IPS-18c (cell line): ENCODE measurements around the gene CDH8.

Experiments used
- H3K4me3 ChIP-seq: 2 replicates; pipeline ENCODE4 v1.7.0; 2013; ENCODE audit warnings: low read depth, mild to moderate bottlenecking, low read length, moderate library complexity; ENCODE audit not compliant: insufficient read depth
- H3K9me3 ChIP-seq: one replicate; pipeline ENCODE4 v1.6.1; 2013; ENCODE audit warnings: mild to moderate bottlenecking, low read length, moderate library complexity; ENCODE audit not compliant: control insufficient read depth, insufficient read depth

The CDH8 gene

DNA sequence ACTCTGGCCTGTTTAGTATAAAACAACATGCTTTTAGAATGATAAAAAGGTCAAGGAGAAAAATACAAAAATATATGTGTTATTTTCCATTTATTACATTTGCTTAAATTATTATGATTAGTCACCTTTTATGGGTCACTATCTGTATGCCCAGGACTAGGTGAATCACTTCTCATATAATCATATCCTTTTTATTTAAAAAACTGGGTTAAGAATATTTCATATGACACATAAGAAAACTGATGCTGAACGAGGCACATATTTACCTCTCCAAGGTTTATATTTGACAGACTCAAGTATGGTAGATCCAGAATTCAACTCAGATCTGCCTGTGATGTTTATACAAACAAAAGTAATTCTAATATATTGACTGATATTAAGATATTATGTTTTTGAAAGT, 134.5 kb downstream of the CDH8 start:
- Histone ChIP-seq H3K4me3 (no peak overlapping the region), H3K9me3 (no peaks in the 10 kb centered on the region)

DNA sequence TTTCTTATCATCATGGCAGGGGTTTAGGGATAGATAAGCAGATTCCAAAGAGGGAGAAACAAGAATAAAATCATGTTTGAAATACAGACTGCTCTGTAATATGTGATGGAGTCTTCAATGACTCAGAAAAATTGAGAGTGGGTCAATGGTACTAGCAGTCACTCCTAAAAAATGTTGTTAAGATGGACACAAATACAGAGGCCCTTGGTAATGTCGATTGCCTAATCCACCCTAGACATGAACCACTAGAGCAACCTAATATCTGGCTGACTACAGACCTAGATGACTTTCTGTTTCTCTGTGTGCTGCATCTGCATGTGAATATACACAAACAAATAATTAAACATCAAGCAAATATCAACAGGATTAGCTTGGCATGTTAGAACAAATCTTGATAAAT, 135.8 kb downstream of the CDH8 start:
- Histone ChIP-seq H3K4me3 (no peak overlapping the region), H3K9me3 (no peaks in the 10 kb centered on the region)

DNA sequence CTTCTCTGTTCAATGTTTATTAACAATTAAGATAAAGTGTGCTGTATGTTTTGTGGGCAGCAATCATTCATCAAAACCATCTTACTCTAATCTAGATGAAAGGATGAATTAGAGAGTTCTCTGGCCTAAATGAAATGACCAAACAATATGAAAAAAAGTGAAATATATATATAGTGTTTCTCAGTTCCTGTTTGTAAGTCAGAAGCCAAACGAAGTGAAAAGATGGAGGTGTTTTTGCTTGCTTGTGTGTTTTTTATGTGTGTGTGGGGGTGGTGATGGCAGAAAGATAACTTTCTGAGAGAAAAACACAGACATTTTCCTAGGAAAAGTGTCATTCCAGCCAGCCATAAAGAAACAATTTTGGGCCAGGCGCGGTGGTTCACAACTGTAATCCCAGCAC, 138.6 kb downstream of the CDH8 start:
- no peak overlapping the region for H3K4me3 ChIP-seq
- H3K9me3 ChIP-seq: no peaks in the 10 kb centered on the region

DNA sequence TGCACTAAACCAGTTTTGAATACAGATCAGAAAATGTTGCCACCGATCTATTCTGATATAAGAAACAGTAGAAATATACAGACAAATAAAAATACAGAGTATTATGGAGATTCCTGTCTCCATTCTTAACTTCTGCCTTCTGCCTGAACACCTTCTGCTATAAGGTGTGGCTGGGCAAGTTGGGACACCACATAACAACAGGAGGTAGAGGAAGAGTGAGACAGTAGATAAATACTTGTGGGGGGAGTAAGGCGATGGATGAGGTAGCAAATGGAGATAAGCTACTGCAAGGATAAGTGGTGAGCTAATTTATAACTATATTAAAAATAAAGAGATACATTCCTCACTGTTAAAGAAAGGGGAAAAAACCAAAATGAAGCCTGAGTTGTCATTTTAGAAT, 143.7 kb downstream of the CDH8 start:
- H3K9me3 ChIP-seq: no peaks in the 10 kb centered on the region
- no peak overlapping the region for H3K4me3 ChIP-seq

DNA sequence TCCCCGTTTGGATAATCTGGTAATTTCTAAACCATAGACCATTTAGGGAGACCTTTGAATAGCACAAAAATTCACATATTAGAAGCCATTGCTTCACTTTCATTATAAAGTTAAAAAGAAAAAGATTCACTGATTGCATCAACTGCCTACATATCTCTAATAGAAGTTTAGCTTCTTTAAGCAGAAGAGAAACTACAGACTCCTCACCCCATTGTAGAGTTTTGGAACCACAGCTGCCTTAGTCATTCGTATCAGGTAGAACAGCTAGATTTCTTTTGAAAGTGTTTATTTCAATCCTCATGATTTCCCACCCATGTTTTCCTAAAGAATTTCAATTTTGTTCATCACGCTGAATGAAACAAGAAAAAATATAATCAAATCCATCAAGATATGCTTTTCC, 144.8 kb downstream of the CDH8 start:
- no peak overlapping the region for H3K4me3 ChIP-seq
- H3K9me3 ChIP-seq: no peaks in the 10 kb centered on the region

DNA sequence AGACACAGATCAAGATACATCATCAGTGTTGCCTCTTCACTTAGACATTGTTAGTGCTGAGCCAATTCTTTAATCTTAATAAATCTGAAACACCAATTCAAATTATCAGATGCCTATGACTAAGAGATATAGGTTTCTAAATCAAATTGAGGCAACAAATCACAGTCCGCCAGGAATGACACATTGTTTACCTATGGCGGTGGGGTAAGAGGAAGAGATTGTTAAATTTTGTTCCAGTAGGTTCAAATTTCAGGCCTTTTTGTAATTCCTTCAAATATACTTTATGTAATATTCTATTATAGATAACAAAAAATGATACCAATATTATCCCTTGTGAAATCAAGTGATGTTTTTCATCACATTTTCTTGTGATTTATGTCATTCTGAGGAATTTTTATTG, 145.9 kb downstream of the CDH8 start:
- Histone ChIP-seq H3K9me3 (no peaks in the 10 kb centered on the region), H3K4me3 (no peak overlapping the region)

DNA sequence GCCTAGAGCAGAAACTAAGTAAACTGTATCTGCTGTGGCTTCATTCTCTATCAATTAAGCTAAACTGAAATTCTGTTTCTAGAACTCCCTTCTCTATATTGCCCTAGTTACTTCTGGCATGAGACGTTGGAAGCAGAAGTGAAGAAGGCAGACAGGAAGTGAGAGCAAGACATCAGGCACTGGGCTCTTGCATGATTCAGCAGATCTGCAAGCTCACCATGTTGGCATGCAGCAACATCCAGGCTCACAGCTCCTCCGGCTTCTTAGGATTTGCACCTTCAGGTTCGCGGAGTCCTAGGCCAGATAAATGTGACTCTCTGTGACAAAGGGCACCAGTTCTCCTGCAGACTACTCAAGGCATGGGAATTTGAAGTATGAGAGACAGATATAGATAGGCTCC, 148.3 kb downstream of the CDH8 start:
- Histone ChIP-seq H3K9me3 (no peaks in the 10 kb centered on the region), H3K4me3 (no peak overlapping the region)

DNA sequence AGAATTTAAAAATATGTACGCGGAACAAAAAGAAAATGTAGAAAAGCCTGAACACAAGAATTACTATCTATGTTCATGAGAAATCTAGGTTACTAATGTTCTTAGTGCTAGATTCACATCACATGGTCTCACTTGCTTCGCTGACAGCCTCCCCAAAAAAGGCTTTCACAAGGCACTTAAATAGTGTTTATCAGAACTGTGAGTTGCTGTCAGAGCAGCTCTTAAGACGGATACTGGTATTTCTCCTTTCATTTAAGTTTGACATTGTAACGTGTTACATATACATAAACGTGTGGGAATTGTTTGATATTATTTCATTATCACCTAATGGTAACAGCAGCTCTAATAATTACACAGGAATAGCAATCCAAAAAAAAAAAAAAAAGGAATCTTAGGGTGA, 150.9 kb downstream of the CDH8 start:
- H3K4me3 ChIP-seq: no peak overlapping the region

DNA sequence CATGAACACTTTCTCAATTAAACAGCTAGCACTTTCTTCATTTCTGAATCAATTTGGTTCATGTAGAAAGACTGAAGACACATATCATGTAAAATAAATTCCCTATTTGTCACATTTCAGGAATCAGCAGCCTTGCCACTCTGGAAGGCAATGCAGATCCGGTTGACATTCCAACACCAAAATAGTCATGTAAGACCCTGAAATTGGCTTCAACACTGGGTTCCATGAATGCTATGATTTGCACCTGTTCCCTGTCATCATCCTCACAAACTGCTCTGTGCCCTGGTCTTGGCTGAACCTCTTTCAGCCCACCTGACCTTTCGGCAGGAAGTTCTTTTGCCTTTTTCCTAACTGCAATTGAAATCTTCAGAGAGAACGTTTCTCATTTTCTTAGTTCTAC, 156.9 kb downstream of the CDH8 start:
- no peak overlapping the region for H3K4me3 ChIP-seq

More for the DNA sequence above, 150.9 kb downstream of the CDH8 start:
- H3K9me3 ChIP-seq: no peaks in the 10 kb centered on the region

DNA sequence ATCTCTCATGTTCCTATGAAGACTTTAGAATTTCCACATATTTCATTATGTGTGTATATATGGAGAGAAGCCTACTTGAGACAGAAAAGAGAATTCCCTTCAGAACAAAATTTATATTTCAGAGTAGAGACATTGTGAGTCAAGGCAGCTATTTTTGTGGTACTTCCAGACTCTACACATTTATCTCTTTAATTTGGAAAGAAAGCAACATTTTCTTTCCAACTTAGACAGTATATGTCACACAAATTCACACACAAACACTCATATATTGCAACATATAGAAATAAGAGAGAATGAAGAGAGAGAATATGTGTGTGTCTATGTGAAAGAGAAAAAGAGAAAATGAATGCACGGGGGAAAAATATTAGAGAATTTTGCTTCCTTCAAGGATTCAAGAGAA, 158.8 kb downstream of the CDH8 start:
- no peak overlapping the region for H3K4me3 ChIP-seq

More for the DNA sequence above, 156.9 kb downstream of the CDH8 start:
- H3K9me3 ChIP-seq: no peaks in the 10 kb centered on the region

DNA sequence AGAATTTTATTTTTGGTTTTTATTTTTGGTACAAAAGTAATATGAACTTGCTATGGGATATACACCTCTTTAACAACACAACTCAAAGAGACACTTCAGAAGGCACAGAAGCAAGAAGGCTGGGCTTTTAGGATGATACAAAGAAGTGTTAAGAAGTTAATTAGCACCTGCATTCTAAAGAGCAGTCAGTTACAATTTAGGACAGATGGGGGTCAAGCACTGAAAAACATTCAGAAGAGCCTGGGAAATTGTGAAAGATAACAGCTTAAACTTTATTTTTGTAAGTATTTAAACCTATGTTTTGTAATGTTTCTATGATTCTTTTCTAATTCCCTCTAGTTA, 163.5 kb downstream of the CDH8 start:
- Histone ChIP-seq H3K4me3 (no peak overlapping the region), H3K9me3 (no peaks in the 10 kb centered on the region)

More for the DNA sequence above, 158.8 kb downstream of the CDH8 start:
- H3K9me3 ChIP-seq: no peaks in the 10 kb centered on the region

DNA sequence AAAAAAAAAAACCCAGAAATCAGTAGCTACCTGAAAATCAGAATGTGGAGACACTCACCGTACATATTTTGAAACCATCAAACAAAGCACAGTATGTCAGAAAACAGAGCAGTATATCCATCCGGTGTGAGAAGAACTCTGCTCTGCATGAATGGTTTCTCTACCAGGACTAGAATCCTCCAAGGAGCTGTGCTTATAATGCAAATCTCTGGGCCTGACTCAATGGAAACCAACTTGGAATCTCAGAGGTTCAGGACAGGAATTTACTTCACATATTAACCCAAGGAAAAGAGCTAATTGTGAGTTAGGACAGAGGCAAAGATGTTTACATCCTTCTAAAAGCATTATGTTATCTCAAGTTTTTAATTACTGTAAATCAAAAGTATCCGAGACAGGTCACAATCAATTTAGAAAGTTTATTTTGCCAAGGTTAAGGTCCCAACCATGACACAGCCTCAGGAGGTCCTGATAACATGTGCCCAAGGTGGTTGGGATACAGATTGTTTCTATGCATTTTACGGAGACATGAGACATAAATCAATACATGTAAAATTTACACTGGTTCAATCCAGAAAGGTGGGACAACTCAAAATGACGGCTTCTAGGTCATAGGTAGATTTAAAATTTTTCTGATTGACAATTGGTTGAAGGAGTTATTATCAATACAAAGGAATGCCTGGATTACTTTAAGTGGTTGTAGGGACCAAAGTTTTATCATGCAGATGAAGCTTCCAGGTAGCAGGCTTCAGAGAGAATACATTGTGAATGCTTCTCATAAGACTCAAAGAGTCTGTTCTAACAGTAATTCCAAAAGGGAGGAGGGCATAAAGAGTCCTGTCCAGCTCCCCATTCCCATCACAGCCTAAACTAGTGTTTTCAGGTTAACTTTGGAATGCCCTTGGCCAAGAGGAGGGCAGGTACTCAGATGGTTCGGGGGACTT, 164.1 kb downstream of the CDH8 start:
- Histone ChIP-seq H3K9me3 (no peaks in the 10 kb centered on the region), H3K4me3 (no peak overlapping the region)

DNA sequence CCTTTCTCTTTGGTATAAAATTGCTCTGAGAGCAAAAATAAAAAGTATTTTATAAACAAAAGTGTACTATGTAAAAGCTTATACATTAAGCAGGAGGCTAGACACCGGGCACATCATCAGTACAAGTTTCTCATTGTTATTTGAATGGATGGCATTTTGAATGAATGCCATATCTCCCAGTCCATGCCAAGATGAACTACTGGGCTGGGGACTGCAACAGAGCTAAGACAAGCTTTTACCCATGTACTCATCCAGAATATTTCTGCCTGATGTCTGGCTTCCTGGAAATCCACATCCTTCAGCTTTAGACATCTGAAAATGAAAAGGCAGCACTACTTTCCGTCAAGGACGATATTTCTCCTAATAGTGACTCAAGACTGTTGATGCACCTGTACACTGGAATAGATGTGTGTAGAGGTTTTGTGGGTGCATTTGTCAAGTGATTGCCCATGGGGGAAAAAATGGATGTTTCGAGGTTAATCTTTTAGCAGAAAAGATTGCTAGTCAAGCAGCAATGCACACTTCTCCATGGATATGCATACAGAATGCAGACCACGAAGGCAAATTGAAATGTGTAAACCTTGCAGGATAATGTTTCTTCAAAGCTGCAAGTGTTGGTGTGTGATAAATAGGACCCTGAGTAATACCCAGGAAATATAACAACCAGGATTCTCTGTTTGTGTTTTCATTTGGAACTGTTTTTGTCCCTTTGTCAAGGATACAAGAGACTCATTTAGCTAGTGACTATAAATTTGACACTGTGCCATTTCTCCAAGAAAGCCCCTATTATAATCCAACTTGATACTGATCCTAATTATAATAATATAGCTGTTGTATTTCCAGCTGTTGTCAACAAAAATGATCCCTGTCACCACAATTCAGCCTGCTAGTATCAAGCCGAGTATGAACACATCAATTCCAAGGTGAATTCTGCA, 173.8 kb downstream of the CDH8 start:
- H3K9me3 ChIP-seq: no peaks in the 10 kb centered on the region
- H3K4me3 ChIP-seq: no peak overlapping the region

DNA sequence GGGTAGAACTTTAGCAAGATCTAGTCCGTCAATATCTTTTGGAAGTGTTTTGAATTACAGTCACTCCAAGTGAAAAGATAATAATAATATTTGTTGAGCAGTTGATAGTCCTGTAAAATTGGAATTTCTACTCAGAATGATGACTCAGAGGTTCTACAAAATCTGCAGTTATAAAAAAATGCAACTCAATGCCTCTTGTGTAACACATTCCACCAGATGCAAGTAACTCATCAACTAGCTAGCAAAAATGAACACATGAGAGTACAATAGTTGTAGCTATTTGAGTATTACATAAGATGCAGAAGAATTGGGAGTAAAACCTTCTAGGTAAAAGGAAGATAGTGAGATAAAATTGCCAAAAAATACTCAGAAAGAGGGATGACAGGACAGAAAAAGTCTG, 177.2 kb downstream of the CDH8 start:
- Histone ChIP-seq H3K9me3 (no peaks in the 10 kb centered on the region), H3K4me3 (no peak overlapping the region)

DNA sequence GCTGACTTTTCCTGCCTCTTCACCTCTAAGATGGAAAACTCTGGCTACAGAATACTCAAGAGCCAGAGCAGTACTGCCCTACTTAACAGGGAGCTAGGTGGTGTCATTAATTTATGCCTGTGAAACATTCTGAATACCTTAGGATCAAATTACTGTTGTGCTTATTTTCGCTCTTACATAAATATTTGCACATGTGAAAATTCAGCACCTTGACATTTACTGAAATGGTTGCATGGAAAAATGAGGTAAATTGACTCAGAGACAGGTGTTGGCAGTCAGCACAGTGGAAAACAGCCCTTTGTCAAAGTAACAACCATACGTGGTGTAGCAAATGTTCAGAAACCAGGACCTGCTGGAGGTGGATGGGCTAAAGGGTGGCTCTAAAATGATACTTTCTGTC, 193.6 kb downstream of the CDH8 start:
- Histone ChIP-seq H3K9me3 (no peaks in the 10 kb centered on the region), H3K4me3 (no peak overlapping the region)

DNA sequence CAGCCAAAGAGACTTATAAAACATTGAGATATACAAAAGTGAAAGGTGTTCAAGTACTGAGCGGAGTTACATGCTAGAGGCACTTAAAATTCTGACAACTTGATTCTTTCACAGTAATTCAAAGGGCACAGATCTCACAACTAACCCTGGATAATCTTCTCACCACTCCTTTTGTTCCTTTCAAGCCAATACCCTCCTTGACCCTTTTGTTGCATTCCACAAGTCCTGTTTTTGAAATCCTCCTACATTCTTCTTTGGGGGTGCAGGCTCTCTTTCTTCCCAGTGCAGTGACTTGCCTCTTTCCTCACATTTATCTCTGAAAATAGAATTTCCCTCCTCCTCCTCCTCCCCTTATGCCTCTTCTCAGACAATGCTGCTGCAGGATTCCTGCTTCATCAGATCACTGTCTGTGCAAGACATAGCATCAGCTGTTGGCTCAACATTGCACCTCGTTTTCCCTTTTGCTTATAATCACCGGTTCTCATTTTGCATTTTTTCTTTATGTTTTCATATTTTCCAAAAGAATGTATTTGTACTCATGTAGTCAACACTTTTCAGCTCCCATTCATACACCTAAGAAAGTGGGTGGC, 199.3 kb downstream of the CDH8 start:
- Histone ChIP-seq H3K4me3 (no peak overlapping the region), H3K9me3 (no peaks in the 10 kb centered on the region)

DNA sequence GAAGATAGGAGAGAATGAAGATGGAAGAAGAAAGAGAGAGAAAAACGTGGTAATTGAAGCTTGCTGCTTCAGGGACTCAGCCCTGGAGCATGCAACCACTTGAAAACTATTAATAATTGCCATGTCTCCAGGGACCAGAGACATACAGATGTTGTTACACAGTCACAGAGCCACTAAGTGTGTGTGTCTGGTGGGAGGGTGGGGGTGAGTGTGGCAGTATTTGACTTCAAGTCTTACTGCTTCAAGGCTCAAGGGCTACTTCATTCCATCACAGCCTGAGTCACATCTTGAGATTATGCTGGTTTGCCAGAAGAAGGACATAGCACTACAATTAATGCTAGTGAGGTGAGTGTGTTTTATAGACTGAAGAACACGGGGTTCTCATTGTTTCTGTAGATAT, 202.2 kb downstream of the CDH8 start:
- Histone ChIP-seq H3K9me3 (peaks cover 3% of the 10 kb centered on the region), H3K4me3 (no peak overlapping the region)
